MM.1S (cell line): ENCODE data around the gene MAP3K4.

Experiments used
- DNase-seq: peaks from one replicate; pipeline ENCODE4 v3.0.0-alpha.2; 2015
- H2AFZ ChIP-seq: fragments of 300-600 bp; sonication (generic); 2 replicates; pipeline ENCODE4 v1.6.0; 2016; ENCODE audit warnings: antibody characterized with exemption, low read length
- H3F3A ChIP-seq: fragments of 300-600 bp; sonication (generic); 2 replicates; pipeline ENCODE4 v1.6.1; 2016; ENCODE audit warnings: mild to moderate bottlenecking, antibody characterized with exemption, low read length, moderate library complexity, mixed read lengths; ENCODE audit not compliant: insufficient read depth
- H3K27ac ChIP-seq: fragments of 300-600 bp; sonication (generic); 2 replicates; pipeline ENCODE4 v1.5.1; 2016; ENCODE audit warnings: mild to moderate bottlenecking, low read length
- H3K27me3 ChIP-seq: fragments of 300-600 bp; sonication (generic); replicated peaks from 2 replicates; pipeline ENCODE4 v1.6.0; 2016; ENCODE audit warnings: low read length; ENCODE audit not compliant: insufficient read depth
- H3K36me3 ChIP-seq: fragments of 300-600 bp; sonication (generic); replicated peaks from 2 replicates; pipeline ENCODE4 v1.6.1; 2016; ENCODE audit warnings: mild to moderate bottlenecking, low read length, mixed read lengths; ENCODE audit not compliant: insufficient read depth
- H3K4me1 ChIP-seq: fragments of 300-600 bp; sonication (generic); 2 replicates; pipeline ENCODE4 v1.6.1; 2016; ENCODE audit warnings: low read length, mixed read lengths
- H3K4me2 ChIP-seq: fragments of 300-600 bp; sonication (generic); 2 replicates; pipeline ENCODE4 v1.6.0; 2016; ENCODE audit warnings: low read depth, low read length
- H3K4me3 ChIP-seq: fragments of 300-600 bp; sonication (generic); 2 replicates; pipeline ENCODE4 v1.5.1; 2016; ENCODE audit warnings: low read length, mixed read lengths
- H3K79me2 ChIP-seq: fragments of 300-600 bp; sonication (generic); 2 replicates; pipeline ENCODE4 v1.6.1; 2016; ENCODE audit warnings: mixed run types, low read length, mixed read lengths
- H3K9ac ChIP-seq: fragments of 300-600 bp; sonication (generic); 2 replicates; pipeline ENCODE4 v1.6.1; 2016; ENCODE audit warnings: low read length, mixed read lengths
- H3K9me2 ChIP-seq: fragments of 300-600 bp; sonication (generic); replicated peaks from 2 replicates; pipeline ENCODE4 v1.6.1; 2016; ENCODE audit warnings: mild to moderate bottlenecking, low read length, mixed read lengths; ENCODE audit not compliant: insufficient read depth
- H3K9me3 ChIP-seq: fragments of 300-600 bp; sonication (generic); replicated peaks from 2 replicates; pipeline ENCODE4 v1.6.1; 2016; ENCODE audit warnings: mild to moderate bottlenecking, low read length, mixed read lengths; ENCODE audit not compliant: insufficient read depth
- H4K20me1 ChIP-seq: fragments of 300-600 bp; sonication (generic); 2 replicates; pipeline ENCODE4 v1.6.1; 2016; ENCODE audit warnings: mild to moderate bottlenecking, low read length, moderate library complexity, mixed read lengths; ENCODE audit not compliant: insufficient read depth
- CTCF ChIP-seq: fragments of 300-600 bp; sonication (generic); IDR thresholded peaks from 2 replicates; pipeline ENCODE4 v1.5.1; 2016; ENCODE audit warnings: antibody characterized with exemption, low read length, mixed read lengths
- EZH2 ChIP-seq: fragments of 300-600 bp; sonication (generic); optimal IDR thresholded peaks from 2 replicates; pipeline ENCODE3; 2017; ENCODE audit warnings: low read depth, mild to moderate bottlenecking, antibody characterized with exemption, low read length, mixed read lengths
- EZH2phosphoT487 ChIP-seq: fragments of 300-600 bp; sonication (generic); IDR thresholded peaks from 2 replicates; pipeline ENCODE4 v1.6.1; 2018; ENCODE audit warnings: antibody characterized with exemption, low read length

The MAP3K4 gene

GRCh38 chr6:161053103-161053502, 61.5 kb downstream of the MAP3K4 start:
- Histone ChIP-seq H3K9me2 (no peaks in the 10 kb centered on the region), H3K36me3 (no peaks in the 10 kb centered on the region; the same call in 1 of the 2 replicates), H3K27ac (no peak overlapping the region), H2AFZ (no peak overlapping the region), H3K27me3 (no peaks in the 10 kb centered on the region), H3K79me2 (0 out of 2 replicates have a peak, but pooled peaks cover 3% of the 10 kb centered on the region), H3K9ac (no peak overlapping the region), H3K4me3 (no peak overlapping the region), H3F3A (no peaks in the 10 kb centered on the region), H3K4me1 (no peaks in the 10 kb centered on the region), H3K9me3 (no peaks in the 10 kb centered on the region), H4K20me1 (no peaks in the 10 kb centered on the region), H3K4me2 (no peak overlapping the region)
- no peak for TF ChIP-seq EZH2
- no peak for DNase-seq

DNA sequence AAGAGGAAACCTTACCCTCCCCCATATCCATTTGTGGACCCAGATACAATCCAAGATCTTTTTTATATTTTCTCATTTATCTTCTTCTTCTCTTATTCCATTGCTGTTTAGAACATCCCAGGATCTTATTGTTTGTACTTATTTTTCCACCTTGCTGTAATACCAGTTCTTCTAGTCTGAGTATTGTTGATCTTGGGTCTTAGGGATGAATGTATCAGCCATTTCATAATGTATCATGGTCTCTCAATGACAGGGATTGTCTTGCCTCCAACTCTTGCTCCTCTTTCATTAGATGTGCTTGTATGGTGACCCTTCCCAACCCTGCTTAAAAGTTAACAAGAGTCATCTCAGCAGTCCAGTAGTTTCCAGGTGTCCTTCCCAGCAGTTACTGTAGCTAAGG, 63.3 kb downstream of the MAP3K4 start:
- no peaks in the 10 kb centered on the region for H3K36me3 ChIP-seq
- H3K9ac ChIP-seq: no peak overlapping the region
- H3K4me2 ChIP-seq: no peak overlapping the region
- H3K9me3 ChIP-seq: no peaks in the 10 kb centered on the region
- no peaks in the 10 kb centered on the region for H3K4me1 ChIP-seq
- no peak overlapping the region for H2AFZ ChIP-seq
- no peaks in the 10 kb centered on the region for H3F3A ChIP-seq
- no peaks in the 10 kb centered on the region for H3K27me3 ChIP-seq
- H3K4me3 ChIP-seq: no peak overlapping the region
- no peak overlapping the region for H3K27ac ChIP-seq
- TF ChIP-seq EZH2phosphoT487 (no peak), EZH2 (no peak), CTCF (no peak)
- no peaks in the 10 kb centered on the region for H4K20me1 ChIP-seq
- no peaks in the 10 kb centered on the region for H3K9me2 ChIP-seq
- H3K79me2 ChIP-seq: 0 out of 2 replicates have a peak, but pooled peaks cover 3% of the 10 kb centered on the region
- DNase-seq: no peak

- H3K36me3 ChIP-seq: no peaks in the 10 kb centered on the region
- no peaks in the 10 kb centered on the region for H4K20me1 ChIP-seq
- H3F3A ChIP-seq: no peaks in the 10 kb centered on the region
- no peak overlapping the region for H3K4me3 ChIP-seq
- H3K4me1 ChIP-seq: no peaks in the 10 kb centered on the region
- no peak overlapping the region for H3K4me2 ChIP-seq
- no peak overlapping the region for H3K9ac ChIP-seq
- H3K9me2 ChIP-seq: no peaks in the 10 kb centered on the region
- TF ChIP-seq CTCF (no peak), EZH2 (no peak)
- H3K27me3 ChIP-seq: no peaks in the 10 kb centered on the region
- DNase-seq: no peak
- no peaks in the 10 kb centered on the region for H3K9me3 ChIP-seq
- no peak overlapping the region for H3K27ac ChIP-seq
- H3K79me2 ChIP-seq: 0 out of 2 replicates have a peak, but pooled peaks cover 3% of the 10 kb centered on the region
- H2AFZ ChIP-seq: no peak overlapping the region
Measured at GRCh38 chr6:161056451-161056850, 64.9 kb downstream of the MAP3K4 start.

- H3K79me2 ChIP-seq: 0 out of 2 replicates have a peak, but pooled peaks cover 3% of the 10 kb centered on the region
- no peaks in the 10 kb centered on the region for H3F3A ChIP-seq
- no peaks in the 10 kb centered on the region for H3K9me3 ChIP-seq
- H3K36me3 ChIP-seq: no peaks in the 10 kb centered on the region
- H3K4me3 ChIP-seq: no peak overlapping the region
- no peak overlapping the region for H2AFZ ChIP-seq
- H3K9ac ChIP-seq: no peak overlapping the region
- H4K20me1 ChIP-seq: no peaks in the 10 kb centered on the region
- no peak overlapping the region for H3K4me2 ChIP-seq
- no peaks in the 10 kb centered on the region for H3K4me1 ChIP-seq
- no peak for DNase-seq
- H3K27me3 ChIP-seq: no peaks in the 10 kb centered on the region
- TF ChIP-seq EZH2 (no peak), CTCF (no peak), EZH2phosphoT487 (no peak)
- no peak overlapping the region for H3K27ac ChIP-seq
- H3K9me2 ChIP-seq: no peaks in the 10 kb centered on the region
Measured at GRCh38 chr6:161057103-161058091, 65.8 kb downstream of the MAP3K4 start.
